ENCODE results near the gene OSBPL5. TPM values are rescaled to one million over a fixed set of nuclear protein-coding genes. Genes with fewer than 3 reads are reported as not detected.

OSBPL5 gene
- total and polyA plus RNA-seq, 4 donors: 15.2 to 51.5 (median 28.3) TPM

- Histone ChIP-seq H3K27me3 (ENCODE audit: control insufficient read depth in 3 of 3, insufficient read depth in 3 of 3, low read length in 2 of 3) (no peaks in the 10 kb centered on the region), H3K9me3 (ENCODE audit: control insufficient read depth in 4 of 4, insufficient read depth in 3 of 4, low read length in 3 of 4) (no peaks in the 10 kb centered on the region), H3K4me3 (no peak overlapping the region), H3K4me1 (ENCODE audit: control insufficient read depth in 5 of 5, insufficient read depth in 5 of 5, low read length in 5 of 5) (no peaks in the 10 kb centered on the region), H3K9ac (ENCODE audit: insufficient read depth in 1 of 2, low read length in 2 of 2) (no peak overlapping the region), H3K36me3 (ENCODE audit: control insufficient read depth in 4 of 4, insufficient read depth in 4 of 4, low read length in 4 of 4) (no peaks in the 10 kb centered on the region), H3K27ac (ENCODE audit: low read depth in 1 of 2, low read length in 1 of 2) (no peak overlapping the region)
- no peak for TF ChIP-seq CTCF (IDR thresholded peaks at IDR 0.05; ENCODE audit: control extremely low read depth, extremely low read depth)
- WGBS, 2 donors: 87 to 88% methylated on average over 11 of the region's 11 CpGs
- no peak for ATAC-seq (ENCODE audit: insufficient read depth, low FRiP score)
- no peak for DNase-seq
Observed at GRCh38 chr11:3077189-3077836, 87.8 kb downstream of the OSBPL5 start.

- H3K9ac ChIP-seq (ENCODE audit: insufficient read depth in 1 of 2, low read length in 2 of 2): no peak overlapping the region
- no peak for ATAC-seq (ENCODE audit: insufficient read depth, low FRiP score)
- TF ChIP-seq CTCF (IDR thresholded peaks at IDR 0.05; ENCODE audit: control extremely low read depth, extremely low read depth): no peak
- H3K27me3 ChIP-seq (ENCODE audit: control insufficient read depth in 3 of 3, insufficient read depth in 3 of 3, low read length in 2 of 3): no peaks in the 10 kb centered on the region
- peak in 1 of 3 donors; percentile 43 for DNase-seq
- no peaks in the 10 kb centered on the region for H3K4me1 ChIP-seq (ENCODE audit: control insufficient read depth in 5 of 5, insufficient read depth in 5 of 5, low read length in 5 of 5)
- H3K27ac ChIP-seq (ENCODE audit: low read depth in 1 of 2, low read length in 1 of 2): no peak overlapping the region
- 69 to 71% methylated on average over 8 of the region's 8 CpGs for WGBS, 2 donors
- H3K36me3 ChIP-seq (ENCODE audit: control insufficient read depth in 4 of 4, insufficient read depth in 4 of 4, low read length in 4 of 4): no peaks in the 10 kb centered on the region
- no peak overlapping the region for H3K4me3 ChIP-seq
- no peaks in the 10 kb centered on the region for H3K9me3 ChIP-seq (ENCODE audit: control insufficient read depth in 4 of 4, insufficient read depth in 3 of 4, low read length in 3 of 4)
Observed at GRCh38 chr11:3074912-3075589, 90.1 kb downstream of the OSBPL5 start.

GRCh38 chr11:3073029-3073435 is 92.1 kb downstream of the OSBPL5 start:
- H3K9ac ChIP-seq (ENCODE audit: insufficient read depth in 1 of 2, low read length in 2 of 2): no peak overlapping the region
- WGBS, 2 donors: 69 to 86% methylated on average over 3 of the region's 3 CpGs
- no peaks in the 10 kb centered on the region for H3K9me3 ChIP-seq (ENCODE audit: control insufficient read depth in 4 of 4, insufficient read depth in 3 of 4, low read length in 3 of 4)
- no peaks in the 10 kb centered on the region for H3K4me1 ChIP-seq (ENCODE audit: control insufficient read depth in 5 of 5, insufficient read depth in 5 of 5, low read length in 5 of 5)
- H3K27ac ChIP-seq (ENCODE audit: low read depth in 1 of 2, low read length in 1 of 2): peak overlapping the region in 1 of 2 donors; percentile 46
- no peaks in the 10 kb centered on the region for H3K36me3 ChIP-seq (ENCODE audit: control insufficient read depth in 4 of 4, insufficient read depth in 4 of 4, low read length in 4 of 4)
- H3K4me3 ChIP-seq: no peak overlapping the region
- ATAC-seq (ENCODE audit: insufficient read depth, low FRiP score) (no peak), DNase-seq (peak in 2 of 3 donors; percentile 22 to 40)
- TF ChIP-seq CTCF (IDR thresholded peaks at IDR 0.05; ENCODE audit: control extremely low read depth, extremely low read depth): no peak
- no peaks in the 10 kb centered on the region for H3K27me3 ChIP-seq (ENCODE audit: control insufficient read depth in 3 of 3, insufficient read depth in 3 of 3, low read length in 2 of 3)

Measured in lung (tissue), 12 donors.